PC-3 (cell line): ENCODE data around the gene APBA1. TPM values are rescaled to one million over a fixed set of nuclear protein-coding genes. Genes with fewer than 3 reads are reported as not detected.

Source experiments
- ATAC-seq: fragments of 200-7000 bp; cut with Tn5 transposase; 2 replicates; pipeline ENCODE4 v1.9.1; 2020; ENCODE audit warnings: mild to moderate bottlenecking, moderate library complexity
- BruUV-seq: library from RNA; stranded (reverse); fragments of 400-500 nt; replicated peaks from 2 replicates; lab custom pipeline; 2021; lab: Mats Ljungman, UMichigan
- CTCF ChIA-PET: fragments of 300-600 bp; sonication (Branson Sonifier 250); formaldehyde crosslinking; loops from one replicate; lab custom pipeline; 2022; ENCODE audit warnings: antibody characterized with exemption; lab: Charles Lee
- POLR2A ChIA-PET: fragments of 300-600 bp; sonication (Branson Sonifier 250); formaldehyde crosslinking; loops from one replicate; lab custom pipeline; 2022; ENCODE audit warnings: antibody characterized with exemption; ENCODE audit not compliant: unreplicated experiment; lab: Charles Lee
- DNase-seq: peaks from one replicate; pipeline ENCODE4 v3.0.0-alpha.2; 2015
- H2AFZ ChIP-seq: fragments of 300-600 bp; sonication (generic); 2 replicates; pipeline ENCODE4 v1.6.0; 2016; ENCODE audit warnings: antibody characterized with exemption, low read length
- H3F3A ChIP-seq: fragments of 300-600 bp; sonication (generic); one replicate; pipeline ENCODE4 v1.6.0; 2017; ENCODE audit warnings: antibody characterized with exemption, low read length, control low read depth, mild to moderate bottlenecking; ENCODE audit not compliant: unreplicated experiment
- H3K27ac ChIP-seq: fragments of 300-600 bp; sonication (generic); 2 replicates; pipeline ENCODE4 v1.5.1; 2016; ENCODE audit warnings: mild to moderate bottlenecking, low read length
- H3K27me3 ChIP-seq: fragments of 300-600 bp; sonication (generic); 2 replicates; pipeline ENCODE4 v1.6.1; 2016; ENCODE audit warnings: low read length, mixed read lengths
- H3K36me3 ChIP-seq: fragments of 300-600 bp; sonication (generic); 2 replicates; pipeline ENCODE4 v1.6.1; 2016; ENCODE audit warnings: low read depth, mixed run types, low read length, mixed read lengths
- H3K4me1 ChIP-seq: fragments of 300-600 bp; sonication (generic); 2 replicates; pipeline ENCODE4 v1.5.1; 2016; ENCODE audit warnings: low read length; ENCODE audit not compliant: insufficient read depth
- H3K4me2 ChIP-seq: fragments of 300-600 bp; sonication (generic); 2 replicates; pipeline ENCODE4 v1.6.0; 2016; ENCODE audit warnings: low read length
- H3K4me3 ChIP-seq: fragments of 300-600 bp; sonication (generic); 2 replicates; pipeline ENCODE4 v1.5.1; 2016; ENCODE audit warnings: mild to moderate bottlenecking, low read length, mixed read lengths
- H3K79me2 ChIP-seq: fragments of 300-600 bp; sonication (generic); 2 replicates; pipeline ENCODE4 v1.6.1; 2017; ENCODE audit warnings: low read length, mixed read lengths
- H3K9ac ChIP-seq: fragments of 300-600 bp; sonication (generic); 2 replicates; pipeline ENCODE4 v1.6.0; 2016; ENCODE audit warnings: mild to moderate bottlenecking, low read length
- H3K9me2 ChIP-seq: fragments of 300-600 bp; sonication (generic); replicated peaks from 2 replicates; pipeline ENCODE4 v1.6.1; 2016; ENCODE audit warnings: mixed run types, low read length, mixed read lengths
- H3K9me3 ChIP-seq: fragments of 300-600 bp; sonication (generic); 2 replicates; pipeline ENCODE4 v1.6.1; 2016; ENCODE audit warnings: low read length, mixed read lengths
- H4K20me1 ChIP-seq: fragments of 300-600 bp; sonication (generic); 2 replicates; pipeline ENCODE4 v1.6.1; 2016; ENCODE audit warnings: low read length, mixed read lengths
- EZH2 ChIP-seq: fragments of 300-600 bp; sonication (generic); IDR thresholded peaks from one replicate; pipeline ENCODE4 v1.6.1; 2017; ENCODE audit warnings: antibody characterized with exemption, mild to moderate bottlenecking, low read length; ENCODE audit not compliant: unreplicated experiment
- EZH2phosphoT487 ChIP-seq: fragments of 300-600 bp; sonication (generic); IDR thresholded peaks from 2 replicates; pipeline ENCODE4 v1.6.1; 2018; ENCODE audit warnings: mild to moderate bottlenecking, antibody characterized with exemption, low read length, borderline replicate concordance
- intact Hi-C: fragments of 100-400 bp; cut with micrococcal nuclease; formaldehyde crosslinking; loops from 2 replicates; pipeline ENCODE4 v1.9.0; 2023
- total RNA-seq: library from RNA; depleted of rRNA; stranded (reverse); fragments of >200 nt; gene quantifications from 2 replicates; pipeline ENCODE4 v1.2.3, GENCODE V29; 2014
- TF ChIP-seq, protein P1 (sequence below): fragments of 300-600 bp; sonication (generic); conservative IDR thresholded peaks from 2 replicates; pipeline ENCODE4 v1.5.1; 2017; ENCODE audit warnings: antibody characterized with exemption, low read depth, mild to moderate bottlenecking, low read length

APBA1 gene
- total RNA-seq, 1 experiment from 2014 or later: 0.07 TPM

- Histone ChIP-seq H3K9ac (no peak overlapping the region), H3K9me2 (no peaks in the 10 kb centered on the region), H4K20me1 (no peaks in the 10 kb centered on the region), H3K79me2 (no peaks in the 10 kb centered on the region), H3F3A (no peaks in the 10 kb centered on the region), H3K27me3 (no peaks in the 10 kb centered on the region), H3K36me3 (no peaks in the 10 kb centered on the region), H3K4me1 (no peaks in the 10 kb centered on the region), H2AFZ (no peak overlapping the region), H3K4me2 (no peak overlapping the region), H3K4me3 (no peak overlapping the region), H3K9me3 (no peaks in the 10 kb centered on the region), H3K27ac (no peak overlapping the region)
- BruUV-seq: no TSS peak
- TF ChIP-seq, protein P1, sequence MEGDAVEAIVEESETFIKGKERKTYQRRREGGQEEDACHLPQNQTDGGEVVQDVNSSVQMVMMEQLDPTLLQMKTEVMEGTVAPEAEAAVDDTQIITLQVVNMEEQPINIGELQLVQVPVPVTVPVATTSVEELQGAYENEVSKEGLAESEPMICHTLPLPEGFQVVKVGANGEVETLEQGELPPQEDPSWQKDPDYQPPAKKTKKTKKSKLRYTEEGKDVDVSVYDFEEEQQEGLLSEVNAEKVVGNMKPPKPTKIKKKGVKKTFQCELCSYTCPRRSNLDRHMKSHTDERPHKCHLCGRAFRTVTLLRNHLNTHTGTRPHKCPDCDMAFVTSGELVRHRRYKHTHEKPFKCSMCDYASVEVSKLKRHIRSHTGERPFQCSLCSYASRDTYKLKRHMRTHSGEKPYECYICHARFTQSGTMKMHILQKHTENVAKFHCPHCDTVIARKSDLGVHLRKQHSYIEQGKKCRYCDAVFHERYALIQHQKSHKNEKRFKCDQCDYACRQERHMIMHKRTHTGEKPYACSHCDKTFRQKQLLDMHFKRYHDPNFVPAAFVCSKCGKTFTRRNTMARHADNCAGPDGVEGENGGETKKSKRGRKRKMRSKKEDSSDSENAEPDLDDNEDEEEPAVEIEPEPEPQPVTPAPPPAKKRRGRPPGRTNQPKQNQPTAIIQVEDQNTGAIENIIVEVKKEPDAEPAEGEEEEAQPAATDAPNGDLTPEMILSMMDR: 0 out of 2 replicates have a peak, but pooled peaks have one; percentile 28
- TF ChIP-seq EZH2: no peak
- intact Hi-C loops: no loop called here
- ATAC-seq (no peak), DNase-seq (no peak)
- ChIA-PET CTCF (no interaction called here), POLR2A (no interaction called here)
Measured at GRCh38 chr9:69546265-69546664, 125.9 kb downstream of the APBA1 start.

GRCh38 chr9:69542942-69543704 is 129.0 kb downstream of the APBA1 start:
- no peak overlapping the region for H3K4me2 ChIP-seq
- peaks cover 7% of the 10 kb centered on the region; the same call in 1 of the 2 replicates for H3K27me3 ChIP-seq
- no peaks in the 10 kb centered on the region for H3K9me3 ChIP-seq
- no peaks in the 10 kb centered on the region for H3K4me1 ChIP-seq
- ATAC-seq: no peak
- ChIA-PET CTCF (no interaction called here), POLR2A (no interaction called here)
- no peak for DNase-seq
- no peaks in the 10 kb centered on the region for H3F3A ChIP-seq
- H3K27ac ChIP-seq: no peak overlapping the region
- TF ChIP-seq, protein P1: no peak
- TF ChIP-seq EZH2phosphoT487 (no peak), EZH2 (no peak)
- no peak overlapping the region for H2AFZ ChIP-seq
- no TSS peak for BruUV-seq
- no peaks in the 10 kb centered on the region for H3K9me2 ChIP-seq
- H4K20me1 ChIP-seq: no peaks in the 10 kb centered on the region
- H3K36me3 ChIP-seq: no peaks in the 10 kb centered on the region
- H3K4me3 ChIP-seq: no peak overlapping the region
- H3K9ac ChIP-seq: no peak overlapping the region
- H3K79me2 ChIP-seq: no peaks in the 10 kb centered on the region
- intact Hi-C loops: no loop called here

GRCh38 chr9:69542058-69542457 is 130.1 kb downstream of the APBA1 start:
- Histone ChIP-seq H3K9me2 (no peaks in the 10 kb centered on the region), H4K20me1 (no peaks in the 10 kb centered on the region), H3K79me2 (no peaks in the 10 kb centered on the region), H3F3A (no peaks in the 10 kb centered on the region), H3K4me2 (no peak overlapping the region), H3K9me3 (no peaks in the 10 kb centered on the region), H3K27me3 (peaks cover 12% of the 10 kb centered on the region; the same call in 1 of the 2 replicates), H2AFZ (no peak overlapping the region), H3K36me3 (no peaks in the 10 kb centered on the region), H3K9ac (no peak overlapping the region), H3K4me3 (no peak overlapping the region), H3K27ac (no peak overlapping the region), H3K4me1 (no peaks in the 10 kb centered on the region)
- CTCF ChIA-PET: no interaction called here
- POLR2A ChIA-PET: no interaction called here
- DNase-seq: no peak
- no peak for TF ChIP-seq EZH2phosphoT487
- TF ChIP-seq EZH2: no peak
- TF ChIP-seq, protein P1: no peak
- ATAC-seq: no peak
- intact Hi-C loops: no loop called here
- no TSS peak for BruUV-seq
